Lung (tissue), 12 donors: ENCODE data around the gene TCTN1. TPM values are rescaled to one million over a fixed set of nuclear protein-coding genes. Genes with fewer than 3 reads are reported as not detected.

ENCODE experiments used
- ATAC-seq: fragments of 200-7000 bp; cut with Tn5 transposase; one replicate; pipeline ENCODE4 v1.9.1; 2020; ENCODE audit warnings: moderate number of reproducible peaks; ENCODE audit not compliant: insufficient read depth, low FRiP score
- DNase-seq, 3 donors: peaks; one replicate each; pipeline ENCODE4 v3.0.0-alpha.2; 2013 to 2017
- H3K27ac ChIP-seq, 2 donors: one replicate each; pipeline ENCODE4 v1.5.1; 2013; ENCODE audit warnings: mild to moderate bottlenecking in 2 of 2, moderate library complexity in 2 of 2, control low read depth in 1 of 2, inconsistent platforms in 1 of 2, low read depth in 1 of 2, low read length in 1 of 2
- H3K27me3 ChIP-seq, 3 donors: one replicate each; pipeline ENCODE4 v1.5.1; 2013; ENCODE audit warnings: low read length in 2 of 3; ENCODE audit not compliant: control insufficient read depth in 3 of 3, insufficient read depth in 3 of 3
- H3K36me3 ChIP-seq, 4 donors: one replicate each; pipeline ENCODE4 v1.5.1; 2013; ENCODE audit warnings: low read length in 4 of 4, mild to moderate bottlenecking in 1 of 4, moderate library complexity in 1 of 4; ENCODE audit not compliant: control insufficient read depth in 4 of 4, insufficient read depth in 4 of 4
- H3K4me1 ChIP-seq, 5 donors: one replicate each; pipeline ENCODE4 v1.5.1; 2013; ENCODE audit warnings: low read length in 5 of 5, mild to moderate bottlenecking in 2 of 5, moderate library complexity in 1 of 5; ENCODE audit not compliant: control insufficient read depth in 5 of 5, insufficient read depth in 5 of 5
- H3K4me3 ChIP-seq: one replicate; pipeline ENCODE4 v1.5.1; 2013; ENCODE audit warnings: mild to moderate bottlenecking, control low read depth, moderate library complexity
- H3K9ac ChIP-seq, 2 donors: one replicate each; pipeline ENCODE4 v1.5.1; 2013; ENCODE audit warnings: low read length in 2 of 2, control low read depth in 1 of 2; ENCODE audit not compliant: insufficient read depth in 1 of 2
- H3K9me3 ChIP-seq, 4 donors: one replicate each; pipeline ENCODE4 v1.5.1; 2013; ENCODE audit warnings: low read length in 3 of 4, mild to moderate bottlenecking in 1 of 4, moderate library complexity in 1 of 4; ENCODE audit not compliant: control insufficient read depth in 4 of 4, insufficient read depth in 3 of 4
- CTCF ChIP-seq: IDR thresholded peaks from 2 replicates; pipeline ENCODE4 v1.5.1; 2012; ENCODE audit warnings: mild to moderate bottlenecking; ENCODE audit errors: control extremely low read depth, extremely low read depth
- WGBS, 2 donors: extraction: QIAGEN DNeasy Blood & Tissue Kit; methylation state at CpG; one replicate each; pipeline ENCODE4 v1.1.7; 2013; 5-methylcytosine and 5-hydroxymethylcytosine counted together
- polyA plus RNA-seq, 2 donors: library from polyadenylated mRNA; stranded (reverse); fragments of 200-250 nt; gene quantifications; one replicate each; pipeline ENCODE4 v1.2.1, GENCODE V29; 2013
- total RNA-seq, 2 donors: library from RNA; depleted of rRNA in 1 of 2; stranded (reverse); fragments of >200 nt in 1 of 2; gene quantifications; one replicate each; pipeline ENCODE4 v1.2.1, GENCODE V29; 2014 to 2021
- donor health status: control.
- donor health status: control.
- donor health status: Bipolar disorder and iron deficiency.
- donor health status: healthy.
- donor health status: DM: yes; HTN: yes; CAD: no.

Gene TCTN1
- total and polyA plus RNA-seq, 4 donors: 22.0 to 79.2 (median 44.2) TPM

GRCh38 chr12:110581931-110582275 is 32.0 kb upstream of the TCTN1 start:
- 3 to 4% methylated on average over 8 of the region's 8 CpGs for WGBS, 2 donors
- H3K9me3 ChIP-seq: no peaks in the 10 kb centered on the region

GRCh38 chr12:110582276-110583136 is 31.4 kb upstream of the TCTN1 start:
- H3K27me3 ChIP-seq: no peaks in the 10 kb centered on the region
- peak overlapping the region; percentile 95 to 99 for H3K27ac ChIP-seq
- H3K9ac ChIP-seq: peak overlapping the region; percentile 71 to 82
- DNase-seq (peak; percentile 52 to 66 (median 62)), ATAC-seq (peak; percentile 13)
- WGBS, 2 donors: 0% methylated on average over 66 to 104 of the region's 104 CpGs
- H3K9me3 ChIP-seq: no peaks in the 10 kb centered on the region
- H3K4me1 ChIP-seq: peaks cover 11 to 34% (median 15%) of the 10 kb centered on the region in 5 donors
- no peak for TF ChIP-seq CTCF
- H3K4me3 ChIP-seq: peak overlapping the region; percentile 95
- no peaks in the 10 kb centered on the region for H3K36me3 ChIP-seq

More at GRCh38 chr12:110581931-110582275, 32.0 kb upstream of the TCTN1 start:
- Histone ChIP-seq H3K4me1 (peaks cover 11 to 35% (median 15%) of the 10 kb centered on the region in 5 donors), H3K27me3 (no peaks in the 10 kb centered on the region), H3K9ac (peak overlapping the region; percentile 71 to 78), H3K36me3 (no peaks in the 10 kb centered on the region), H3K27ac (peak overlapping the region; percentile 95 to 99), H3K4me3 (peak overlapping the region; percentile 95)
- ATAC-seq: no peak
- peak in 1 of 3 donors; percentile 35 for DNase-seq
- TF ChIP-seq CTCF: no peak

- Histone ChIP-seq H3K9ac (peak within 1 kb of the TSS; percentile 71 to 84), H3K9me3 (no peaks in the 10 kb centered on the region), H3K4me1 (peaks cover 11 to 27% (median 15%) of the 10 kb centered on the region in 5 donors), H3K27me3 (no peaks in the 10 kb centered on the region), H3K4me3 (peak within 1 kb of the TSS; percentile 95), H3K27ac (peak within 1 kb of the TSS; percentile 95 to 99), H3K36me3 (no peaks in the 10 kb centered on the region)
- ATAC-seq: peak; percentile 93
- no peak for TF ChIP-seq CTCF
- WGBS, 2 donors: 3 to 6% methylated on average over 41 to 52 of the region's 52 CpGs
- DNase-seq: peak; percentile 97 to 98 (median 98)
Observed at GRCh38 chr12:110583137-110584059, 30.5 kb upstream of the TCTN1 start, which contains the start of gene PPTC7. Gene PPTC7 (minus strand): TSS chr12:110583318. CDS start chr12:110583031, 287 bp downstream.
